Spinal cord (tissue), 10 donors: ENCODE data around the gene NFILZ. TPM values are rescaled to one million over a fixed set of nuclear protein-coding genes. Genes with fewer than 3 reads are reported as not detected.

Experiments used
- DNase-seq, 6 donors: peaks; one replicate each; pipeline versions ENCODE4 v3.0.0 to v3.0.0-alpha.2; 2013 to 2015; ENCODE audit warnings: low spot score in 6 of 6, low read depth in 4 of 6
- H3K27ac ChIP-seq: one replicate; pipeline ENCODE4 v1.5.1; 2013; ENCODE audit warnings: low read depth, low read length, control low read depth
- H3K27me3 ChIP-seq: one replicate; pipeline ENCODE4 v1.6.1; 2013; ENCODE audit warnings: low read length; ENCODE audit not compliant: control insufficient read depth, insufficient read depth
- H3K36me3 ChIP-seq: one replicate; pipeline ENCODE4 v1.6.1; 2013; ENCODE audit warnings: low read length; ENCODE audit not compliant: control insufficient read depth, insufficient read depth
- H3K4me1 ChIP-seq: one replicate; pipeline ENCODE4 v1.6.1; 2013; ENCODE audit warnings: low read length; ENCODE audit not compliant: control insufficient read depth, insufficient read depth
- H3K4me3 ChIP-seq: one replicate; pipeline ENCODE4 v1.5.1; 2013; ENCODE audit warnings: low read depth, low read length, control low read depth
- H3K9me3 ChIP-seq: one replicate; pipeline ENCODE4 v1.6.1; 2013; ENCODE audit warnings: low read length; ENCODE audit not compliant: control insufficient read depth, insufficient read depth
- WGBS: methylation state at CpG from one replicate; pipeline ENCODE4 v1.1.5; 2013; ENCODE audit warnings: missing lambda C conversion rate; ENCODE audit not compliant: insufficient coverage; 5-methylcytosine and 5-hydroxymethylcytosine counted together
- polyA plus RNA-seq, 2 donors: library from polyadenylated mRNA; unstranded; fragments of 120-200 nt; gene quantifications; one replicate each; pipeline ENCODE4 v1.2.1, GENCODE V29; 2013; ENCODE audit not compliant: insufficient read length in 2 of 2
- total RNA-seq, 2 donors: library from RNA; depleted of rRNA in 1 of 2; stranded (reverse); fragments of 120-200 nt in 1 of 2; fragments of >200 nt in 1 of 2; gene quantifications; one replicate each; pipeline versions ENCODE4 v1.2.3 to v1.2.4, GENCODE V29; 2013 to 2014
- donor health status: healthy.

Gene NFILZ
- total and polyA plus RNA-seq, 4 donors, result not detected

- Histone ChIP-seq H3K9me3 (no peaks in the 10 kb centered on the region), H3K27ac (no peak overlapping the region), H3K36me3 (peaks cover 52% of the 10 kb centered on the region), H3K4me1 (peaks cover 17% of the 10 kb centered on the region), H3K27me3 (no peaks in the 10 kb centered on the region), H3K4me3 (no peak overlapping the region)
- WGBS, result 89% methylated on average over 9 of the region's 23 CpGs
- DNase-seq, result no peak
Observed at GRCh38 chr19:8596168-8596567, 34.3 kb upstream of the NFILZ start.

- peaks cover 79% of the 10 kb centered on the region for H3K36me3 ChIP-seq
- peaks cover 4% of the 10 kb centered on the region for H3K9me3 ChIP-seq
- no peaks in the 10 kb centered on the region for H3K27me3 ChIP-seq
- no peak overlapping the region for H3K27ac ChIP-seq
- 100% methylated on average over 2 of the region's 2 CpGs for whole genome bisulfite sequencing
- DNase-seq, result no peak
- H3K4me3 ChIP-seq, result no peak overlapping the region
- H3K4me1 ChIP-seq, result no peaks in the 10 kb centered on the region
Observed at GRCh38 chr19:8600064-8600463, 30.4 kb upstream of the NFILZ start.

GRCh38 chr19:8600816-8601215 is 29.6 kb upstream of the NFILZ start:
- H3K4me1 ChIP-seq, result no peaks in the 10 kb centered on the region
- 98% methylated on average over 16 of the region's 16 CpGs for WGBS
- H3K27ac ChIP-seq, result no peak overlapping the region
- H3K36me3 ChIP-seq, result peaks cover 79% of the 10 kb centered on the region
- no peak overlapping the region for H3K4me3 ChIP-seq
- no peaks in the 10 kb centered on the region for H3K27me3 ChIP-seq
- peaks cover 5% of the 10 kb centered on the region for H3K9me3 ChIP-seq
- DNase-seq, result no peak

- H3K9me3 ChIP-seq, result peaks cover 5% of the 10 kb centered on the region
- no peaks in the 10 kb centered on the region for H3K27me3 ChIP-seq
- H3K4me3 ChIP-seq, result no peak overlapping the region
- H3K4me1 ChIP-seq, result no peaks in the 10 kb centered on the region
- DNase-seq, result no peak
- 98% methylated on average over 5 of the region's 5 CpGs for whole genome bisulfite sequencing
- H3K36me3 ChIP-seq, result peaks cover 70% of the 10 kb centered on the region
- no peak overlapping the region for H3K27ac ChIP-seq
Observed at GRCh38 chr19:8601796-8602195, 28.6 kb upstream of the NFILZ start.

GRCh38 chr19:8605514-8605913 is 24.9 kb upstream of the NFILZ start:
- Histone ChIP-seq H3K4me1 (peaks cover 11% of the 10 kb centered on the region), H3K36me3 (peaks cover 53% of the 10 kb centered on the region), H3K27ac (no peak overlapping the region), H3K27me3 (no peaks in the 10 kb centered on the region), H3K9me3 (peaks cover 5% of the 10 kb centered on the region), H3K4me3 (no peak overlapping the region)
- DNase-seq, result no peak
- WGBS, result 94% methylated on average over 13 of the region's 17 CpGs

GRCh38 chr19:8607386-8607785 is 23.0 kb upstream of the NFILZ start:
- peaks cover 35% of the 10 kb centered on the region for H3K36me3 ChIP-seq
- 68% methylated on average over 4 of the region's 4 CpGs for WGBS

GRCh38 chr19:8608941-8609278 is 21.5 kb upstream of the NFILZ start:
- peaks cover 21% of the 10 kb centered on the region for H3K4me1 ChIP-seq
- peak overlapping the region; percentile 65 for H3K27ac ChIP-seq

More at GRCh38 chr19:8607386-8607785, 23.0 kb upstream of the NFILZ start:
- no peaks in the 10 kb centered on the region for H3K27me3 ChIP-seq
- H3K9me3 ChIP-seq, result peaks cover 5% of the 10 kb centered on the region
- peak in 1 of 6 donors; percentile 55 for DNase-seq
- H3K27ac ChIP-seq, result no peak overlapping the region
- H3K4me1 ChIP-seq, result peaks cover 21% of the 10 kb centered on the region
- no peak overlapping the region for H3K4me3 ChIP-seq

GRCh38 chr19:8609279-8610040 is 21.0 kb upstream of the NFILZ start:
- Histone ChIP-seq H3K36me3 (peaks cover 23% of the 10 kb centered on the region), H3K4me1 (peaks cover 21% of the 10 kb centered on the region), H3K27me3 (no peaks in the 10 kb centered on the region), H3K9me3 (peaks cover 5% of the 10 kb centered on the region), H3K4me3 (peak overlapping the region; percentile 71), H3K27ac (peak overlapping the region; percentile 65)
- peak in 3 of 6 donors; percentile 35 to 83 (median 82) for DNase-seq
- WGBS, result 1% methylated on average over 44 of the region's 47 CpGs

More at GRCh38 chr19:8608941-8609278, 21.5 kb upstream of the NFILZ start:
- WGBS, result 50% methylated on average over 5 of the region's 5 CpGs
- peaks cover 5% of the 10 kb centered on the region for H3K9me3 ChIP-seq
- H3K27me3 ChIP-seq, result no peaks in the 10 kb centered on the region
- peaks cover 24% of the 10 kb centered on the region for H3K36me3 ChIP-seq
- peak overlapping the region; percentile 71 for H3K4me3 ChIP-seq
- peak in 1 of 6 donors; percentile 57 for DNase-seq

- Histone ChIP-seq H3K36me3 (peaks cover 15% of the 10 kb centered on the region), H3K27me3 (no peaks in the 10 kb centered on the region), H3K4me1 (peaks cover 21% of the 10 kb centered on the region), H3K4me3 (peak within 1 kb of the TSS; percentile 71), H3K27ac (peak within 1 kb of the TSS; percentile 65), H3K9me3 (no peaks in the 10 kb centered on the region)
- peak in 3 of 6 donors; percentile 47 to 88 (median 87) for DNase-seq
- WGBS, result under 1% methylated on average over 59 of the region's 74 CpGs
Observed at GRCh38 chr19:8610041-8610935, 20.1 kb upstream of the NFILZ start, which contains the start of gene ADAMTS10. Gene ADAMTS10, minus strand, starts transcription at chr19:8610715. Its CDS starts 5,005 bp downstream, at chr19:8605710.
